Sigmoid colon (tissue), 7 donors: ENCODE results near the gene TMEM223. TPM values are rescaled to one million over a fixed set of nuclear protein-coding genes. Genes with fewer than 3 reads are reported as not detected.
"Not testable (repeated sequence)": the region's sequence is repeated elsewhere in the genome, so short reads cannot be mapped to it uniquely, and the experiment has no call there.

ENCODE experiments used
- DNase-seq: peaks from one replicate; pipeline ENCODE4 v3.0.0-alpha.2; 2019
- H3K27ac ChIP-seq, 4 donors: fragments of 200-600 bp; sonication (generic); one replicate each; pipeline ENCODE4 v1.5.1; 2016 to 2019; ENCODE audit warnings: mild to moderate bottlenecking in 1 of 4
- H3K27me3 ChIP-seq, 3 donors: fragments of 200-600 bp; sonication (generic); one replicate each; pipeline ENCODE4 v1.5.1; 2019; ENCODE audit warnings: mild to moderate bottlenecking in 1 of 3
- H3K36me3 ChIP-seq, 4 donors: fragments of 200-600 bp; sonication (generic); one replicate each; pipeline ENCODE4 v1.5.1; 2016 to 2019
- H3K4me1 ChIP-seq, 4 donors: fragments of 200-600 bp; sonication (generic); one replicate each; pipeline ENCODE4 v1.5.1; 2017 to 2019
- H3K4me3 ChIP-seq, 4 donors: fragments of 200-600 bp; sonication (generic); one replicate each; pipeline ENCODE4 v1.5.1; 2017 to 2019; ENCODE audit warnings: mild to moderate bottlenecking in 2 of 4, moderate library complexity in 1 of 4
- H3K9me3 ChIP-seq, 4 donors: fragments of 200-600 bp in 3 of 4; sonication (generic) in 3 of 4; one replicate each; pipeline versions ENCODE4 v1.5.1 to v1.6.1; 2013 to 2019
- EP300 ChIP-seq, 4 donors: sonication (generic); formaldehyde crosslinking; IDR thresholded peaks; one replicate each; pipeline ENCODE4 v1.6.1; 2017; ENCODE audit warnings: antibody characterized with exemption in 4 of 4
- POLR2A ChIP-seq, 2 donors: fragments of 450-650 bp; IDR thresholded peaks; one replicate each; pipeline ENCODE4 v1.6.1; 2016; ENCODE audit warnings: antibody characterized with exemption in 2 of 2, mild to moderate bottlenecking in 2 of 2, moderate library complexity in 2 of 2
- POLR2AphosphoS5 ChIP-seq, 4 donors: sonication (generic); formaldehyde crosslinking; IDR thresholded peaks; one replicate each; pipeline ENCODE4 v1.6.1; 2017; ENCODE audit warnings: antibody characterized with exemption in 4 of 4
- WGBS, 2 donors: extraction: QIAGEN DNeasy Blood & Tissue Kit; methylation state at CpG; one replicate each; pipeline ENCODE4 v1.1.7; 2013; 5-methylcytosine and 5-hydroxymethylcytosine counted together
- intact Hi-C: fragments of 100-400 bp; cut with DNase I; formaldehyde crosslinking; loops from one replicate; pipeline ENCODE4 v1.15.1; 2023
- polyA plus RNA-seq, 3 donors: library from polyadenylated mRNA; stranded (reverse); fragments of 200-250 nt; gene quantifications; one replicate each; pipeline ENCODE4 v1.2.3, GENCODE V29; 2013
- total RNA-seq, 4 donors: library from RNA; depleted of rRNA; stranded (reverse); fragments of >200 nt; gene quantifications; one replicate each; pipeline ENCODE4 v1.1.0, GENCODE V29; 2016
- TF ChIP-seq, protein P1 (sequence below), 4 experiments: fragments of 450-650 bp in 3 of 4; fragments of 200-600 bp in 1 of 4; IDR thresholded peaks; one replicate each; pipeline ENCODE4 v1.5.1; 2016 to 2019; ENCODE audit warnings: antibody characterized with exemption in 4 of 4, mild to moderate bottlenecking in 3 of 4, moderate library complexity in 2 of 4
- donor health status: healthy with polysubstance abuse.
- donor health status: Bipolar disorder and iron deficiency.
- donor health status: healthy.

Gene TMEM223
- total and polyA plus RNA-seq, 7 donors = 9.0 to 30.9 (median 22.1) TPM

GRCh38 chr11:62775646-62776045 lies 16.2 kb downstream of the TMEM223 start:
- no peak for DNase-seq
- no peak overlapping the region for H3K27ac ChIP-seq
- peaks cover 0 to 51% (median 24%) of the 10 kb centered on the region in 4 donors for H3K36me3 ChIP-seq
- WGBS, 2 donors = 95 to 96% methylated on average over 17 of the region's 17 CpGs
- no peak overlapping the region for H3K4me3 ChIP-seq
- H3K4me1 ChIP-seq = peaks cover 0 to 13% (median 11%) of the 10 kb centered on the region in 4 donors
- no peaks in the 10 kb centered on the region for H3K27me3 ChIP-seq
- H3K9me3 ChIP-seq = no peaks in the 10 kb centered on the region
- intact Hi-C loops = no loop called here
- TF ChIP-seq EP300 (IDR thresholded peaks at IDR 0.05) (no peak), POLR2AphosphoS5 (IDR thresholded peaks at IDR 0.05) (no peak), POLR2A (IDR thresholded peaks at IDR 0.05) (no peak)
- TF ChIP-seq, protein P1, sequence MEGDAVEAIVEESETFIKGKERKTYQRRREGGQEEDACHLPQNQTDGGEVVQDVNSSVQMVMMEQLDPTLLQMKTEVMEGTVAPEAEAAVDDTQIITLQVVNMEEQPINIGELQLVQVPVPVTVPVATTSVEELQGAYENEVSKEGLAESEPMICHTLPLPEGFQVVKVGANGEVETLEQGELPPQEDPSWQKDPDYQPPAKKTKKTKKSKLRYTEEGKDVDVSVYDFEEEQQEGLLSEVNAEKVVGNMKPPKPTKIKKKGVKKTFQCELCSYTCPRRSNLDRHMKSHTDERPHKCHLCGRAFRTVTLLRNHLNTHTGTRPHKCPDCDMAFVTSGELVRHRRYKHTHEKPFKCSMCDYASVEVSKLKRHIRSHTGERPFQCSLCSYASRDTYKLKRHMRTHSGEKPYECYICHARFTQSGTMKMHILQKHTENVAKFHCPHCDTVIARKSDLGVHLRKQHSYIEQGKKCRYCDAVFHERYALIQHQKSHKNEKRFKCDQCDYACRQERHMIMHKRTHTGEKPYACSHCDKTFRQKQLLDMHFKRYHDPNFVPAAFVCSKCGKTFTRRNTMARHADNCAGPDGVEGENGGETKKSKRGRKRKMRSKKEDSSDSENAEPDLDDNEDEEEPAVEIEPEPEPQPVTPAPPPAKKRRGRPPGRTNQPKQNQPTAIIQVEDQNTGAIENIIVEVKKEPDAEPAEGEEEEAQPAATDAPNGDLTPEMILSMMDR (IDR thresholded peaks at IDR 0.05) = no peak

DNA sequence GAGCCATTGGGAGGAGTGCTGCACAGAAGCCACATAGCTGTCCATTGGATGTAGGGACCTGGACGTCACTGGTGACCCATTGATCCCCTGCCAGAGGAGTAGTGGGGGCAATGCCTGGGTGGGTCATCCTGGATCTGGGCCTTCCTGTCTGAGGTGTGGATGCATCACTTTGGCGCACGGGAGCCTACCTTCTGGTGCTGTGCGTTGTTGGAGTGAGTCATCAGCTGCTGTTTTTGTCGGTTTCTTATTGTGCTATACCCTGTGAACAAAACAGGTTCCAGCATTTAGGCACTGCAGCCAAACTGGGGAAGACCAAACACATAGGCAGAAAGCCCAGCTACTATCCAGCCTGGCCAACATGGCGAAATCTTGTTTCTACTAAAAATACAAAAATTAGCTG lies 17.4 kb downstream of the TMEM223 start:
- peaks cover 0 to 39% (median 24%) of the 10 kb centered on the region in 4 donors for H3K36me3 ChIP-seq
- no peak overlapping the region for H3K27ac ChIP-seq
- intact Hi-C loops = loop anchor here (5.0 kb wide), 1 partner anchor 47 kb away; the partner anchor contains the start of genes HNRNPUL2 and TTC9C
- TF ChIP-seq POLR2AphosphoS5 (IDR thresholded peaks at IDR 0.05) = no peak
- H3K4me1 ChIP-seq = peaks cover 0 to 26% (median 22%) of the 10 kb centered on the region in 4 donors
- H3K27me3 ChIP-seq = no peaks in the 10 kb centered on the region
- WGBS, 2 donors = 94% methylated on average over 6 of the region's 6 CpGs
- H3K4me3 ChIP-seq = no peak overlapping the region
- no peak for DNase-seq
- no peaks in the 10 kb centered on the region for H3K9me3 ChIP-seq

DNA sequence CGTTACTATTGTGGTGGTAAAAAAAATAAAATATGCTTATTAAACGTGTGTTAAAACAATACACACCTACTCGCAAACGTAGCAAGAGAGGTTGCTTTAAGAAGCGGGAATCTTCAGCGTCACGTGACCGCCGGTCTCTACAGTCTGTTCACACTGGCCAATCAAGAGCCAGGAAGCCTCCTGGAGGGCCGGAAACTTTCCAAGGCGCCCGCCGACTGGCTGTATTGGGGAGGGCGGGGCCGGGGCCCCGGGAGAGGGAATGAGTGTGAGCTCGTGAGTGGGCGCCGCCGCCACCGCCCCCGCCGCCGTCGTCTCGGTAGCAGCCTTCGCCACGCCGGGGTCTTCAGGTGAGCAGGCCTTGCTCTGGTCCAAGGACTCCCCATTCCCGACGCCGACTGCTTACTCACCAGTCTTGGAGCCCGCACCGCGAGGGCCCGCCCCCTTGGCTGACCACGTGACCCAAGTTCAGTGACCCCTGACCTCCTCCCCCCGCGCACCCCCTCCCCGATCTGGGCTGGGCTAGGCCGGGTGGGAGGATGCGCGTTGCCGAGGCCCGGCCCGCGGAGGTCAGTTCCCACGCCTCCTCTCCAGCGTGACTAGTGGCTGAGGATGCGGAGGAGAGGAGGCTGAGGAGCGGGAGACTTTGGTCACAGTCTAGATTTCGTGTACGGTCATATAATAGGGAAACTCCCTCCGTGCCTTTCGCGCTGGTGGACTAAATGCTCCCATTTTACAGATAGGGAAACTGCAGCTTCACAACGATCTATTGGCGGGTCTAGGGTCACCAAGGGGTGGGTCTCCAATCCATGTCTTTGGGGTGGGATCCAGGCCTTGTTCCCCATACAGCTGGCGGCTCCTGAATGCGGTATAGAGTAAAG lies 20.4 kb downstream of the TMEM223 start, which contains the start of gene TAF6L:
TSS of gene TAF6L (plus strand) at position 253 of the 878 bp plus-strand sequence. CDS start 4,388 bp downstream, outside the sequence.
- peak within 1 kb of the TSS; percentile 62 to 73 (median 68) for H3K4me3 ChIP-seq
- 2 to 3% methylated on average over 60 of the region's 60 CpGs for WGBS, 2 donors
- H3K27ac ChIP-seq = peak within 1 kb of the TSS; percentile 91 to 96 (median 94)
- intact Hi-C loops = loop anchor here (1.0 to 5.0 kb wide), 2 partner anchors 15 to 44 kb away; partner anchors contain the start of genes HNRNPUL2 and TTC9C
- peaks cover 0 to 28% (median 22%) of the 10 kb centered on the region in 4 donors for H3K4me1 ChIP-seq
- peaks cover 6 to 28% (median 16%) of the 10 kb centered on the region in 4 donors for H3K36me3 ChIP-seq
- TF ChIP-seq EP300 (IDR thresholded peaks at IDR 0.05) (peak in 1 of 4 donors; percentile 10), POLR2AphosphoS5 (IDR thresholded peaks at IDR 0.05) (peak; percentile 63 to 81 (median 71)), POLR2A (IDR thresholded peaks at IDR 0.05) (peak; percentile 31 to 42)
- TF ChIP-seq, protein P1 (IDR thresholded peaks at IDR 0.05) = no peak
- H3K27me3 ChIP-seq = no peaks in the 10 kb centered on the region
- DNase-seq = peak; percentile 100
- H3K9me3 ChIP-seq = no peaks in the 10 kb centered on the region

DNA sequence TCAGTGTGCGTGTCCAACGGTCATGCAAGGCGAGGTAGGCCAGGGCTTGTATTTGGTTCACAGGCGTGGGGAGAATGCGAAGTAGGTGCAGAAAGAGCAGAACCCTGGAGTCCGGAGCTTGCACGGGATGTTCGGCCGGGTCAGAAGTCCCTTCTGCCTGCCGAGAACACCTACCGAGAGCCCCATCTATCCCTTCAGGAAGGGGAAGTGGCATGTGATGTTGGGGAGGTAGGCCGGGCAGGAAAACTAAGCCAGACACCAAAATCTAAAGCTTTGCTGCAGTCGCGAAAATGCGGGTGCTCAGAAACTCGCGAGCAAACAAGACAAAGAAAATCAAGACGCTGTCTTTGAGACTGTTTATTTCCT lies 21.0 kb downstream of the TMEM223 start:
- intact Hi-C loops = loop anchor here (1.0 to 5.0 kb wide), 2 partner anchors 16 to 43 kb away; partner anchors contain the start of genes HNRNPUL2 and TTC9C
- WGBS, 2 donors = 1% methylated on average over 18 of the region's 18 CpGs
- DNase-seq = peak; percentile 74
- H3K27ac ChIP-seq = peak overlapping the region; percentile 91 to 96 (median 94)
- TF ChIP-seq POLR2AphosphoS5 (IDR thresholded peaks at IDR 0.05) (no peak), EP300 (IDR thresholded peaks at IDR 0.05) (no peak), POLR2A (IDR thresholded peaks at IDR 0.05) (no peak)
- TF ChIP-seq, protein P1 (IDR thresholded peaks at IDR 0.05) = no peak
- H3K4me1 ChIP-seq = peaks cover 0 to 28% (median 22%) of the 10 kb centered on the region in 4 donors
- H3K27me3 ChIP-seq = no peaks in the 10 kb centered on the region
- no peaks in the 10 kb centered on the region for H3K9me3 ChIP-seq
- peak overlapping the region; percentile 62 to 73 (median 68) for H3K4me3 ChIP-seq
- peaks cover 9 to 28% (median 19%) of the 10 kb centered on the region in 4 donors for H3K36me3 ChIP-seq

GRCh38 chr11:62760867-62761227 lies 31.0 kb downstream of the TMEM223 start:
- DNase-seq, intact Hi-C loops, H3K9me3 ChIP-seq, H3K27me3 ChIP-seq: not testable (repeated sequence)
- 26 to 37% methylated on average over 9 of the region's 9 CpGs for WGBS, 2 donors
- Histone ChIP-seq H3K4me3 (peak overlapping the region; percentile 58 to 90 (median 70)), H3K27ac (peak overlapping the region; percentile 84 to 93 (median 86)), H3K4me1 (peaks cover 0 to 24% (median 13%) of the 10 kb centered on the region in 4 donors), H3K36me3 (peaks cover 5 to 14% (median 6%) of the 10 kb centered on the region in 4 donors)
